GM23338 (cell line): Measurements from ENCODE around the gene SHISA7. TPM values are rescaled to one million over a fixed set of nuclear protein-coding genes. Genes with fewer than 3 reads are reported as not detected.

Experiments
- ATAC-seq: fragments of 200-7000 bp; cut with Tn5 transposase; 3 replicates; pipeline ENCODE4 v1.9.1; 2020
- DNase-seq: peaks from one replicate; pipeline ENCODE4 v3.0.0-alpha.2; 2015; ENCODE audit warnings: low spot score
- H2AFZ ChIP-seq: fragments of 200-600 bp; sonication (generic); 2 replicates; pipeline ENCODE4 v1.8.0; 2016; ENCODE audit warnings: antibody characterized with exemption, mild to moderate bottlenecking, moderate library complexity
- H3F3A ChIP-seq: fragments of 200-600 bp; sonication (generic); replicated peaks from 2 replicates; pipeline ENCODE4 v1.8.0; 2017; ENCODE audit warnings: antibody characterized with exemption, mixed run types, low read depth
- H3K27ac ChIP-seq: fragments of 200-600 bp; sonication (generic); 2 replicates; pipeline ENCODE4 v1.6.1; 2016; ENCODE audit warnings: low read depth
- H3K27me3 ChIP-seq: fragments of 200-600 bp; sonication (generic); 2 replicates; pipeline ENCODE4 v1.8.0; 2016; ENCODE audit warnings: mild to moderate bottlenecking, mixed run types, moderate library complexity; ENCODE audit not compliant: insufficient read depth
- H3K36me3 ChIP-seq: fragments of 200-600 bp; sonication (generic); 2 replicates; pipeline ENCODE4 v1.8.0; 2016; ENCODE audit warnings: mild to moderate bottlenecking; ENCODE audit not compliant: insufficient read depth
- H3K4me1 ChIP-seq: fragments of 200-600 bp; sonication (generic); 2 replicates; pipeline ENCODE4 v1.8.0; 2016; ENCODE audit warnings: mild to moderate bottlenecking, moderate library complexity; ENCODE audit not compliant: insufficient read depth
- H3K4me2 ChIP-seq: fragments of 200-600 bp; sonication (generic); 2 replicates; pipeline ENCODE4 v1.7.1; 2017; ENCODE audit warnings: mixed run types
- H3K4me3 ChIP-seq: fragments of 200-600 bp; sonication (generic); 2 replicates; pipeline ENCODE4 v1.6.1; 2016; ENCODE audit warnings: mixed run types
- H3K79me2 ChIP-seq: fragments of 200-600 bp; sonication (generic); replicated peaks from 2 replicates; pipeline ENCODE4 v1.8.0; 2017; ENCODE audit warnings: mild to moderate bottlenecking; ENCODE audit not compliant: insufficient read depth
- H3K9me2 ChIP-seq: fragments of 200-600 bp; sonication (generic); 2 replicates; pipeline ENCODE4 v1.8.0; 2017; ENCODE audit not compliant: insufficient read depth
- H4K20me1 ChIP-seq: fragments of 200-600 bp; sonication (generic); replicated peaks from 2 replicates; pipeline ENCODE4 v1.8.0; 2017; ENCODE audit warnings: mild to moderate bottlenecking; ENCODE audit not compliant: insufficient read depth
- H3K27ac Mint-ChIP-seq: 2 replicates; pipeline ENCODE4 v1.8.0; 2020; ENCODE audit warnings: inconsistent platforms, mild to moderate bottlenecking, moderate library complexity, mixed read lengths
- H3K27me3 Mint-ChIP-seq: 3 replicates; pipeline ENCODE4 v1.8.0; 2022; ENCODE audit warnings: low read depth, mild to moderate bottlenecking, moderate library complexity, mixed read lengths, inconsistent platforms; ENCODE audit not compliant: insufficient read depth, poor library complexity
- H3K36me3 Mint-ChIP-seq: 3 replicates; pipeline ENCODE4 v1.8.0; 2021; ENCODE audit warnings: low read depth, mild to moderate bottlenecking, inconsistent platforms, moderate library complexity, mixed read lengths
- H3K4me1 Mint-ChIP-seq: 3 replicates; pipeline ENCODE4 v1.8.0; 2020; ENCODE audit warnings: mild to moderate bottlenecking, inconsistent platforms, mixed read lengths
- H3K4me3 Mint-ChIP-seq: 3 replicates; pipeline ENCODE4 v1.8.0; 2021; ENCODE audit warnings: moderate library complexity, mild to moderate bottlenecking, inconsistent platforms, mixed read lengths
- H3K9me3 Mint-ChIP-seq: 3 replicates; pipeline ENCODE4 v1.8.0; 2020; ENCODE audit warnings: moderate library complexity, mild to moderate bottlenecking, inconsistent platforms, mixed read lengths
- CREB1 ChIP-seq: fragments of 250-450 bp; sonication (Bioruptor Pico); IDR thresholded peaks from 2 replicates; pipeline ENCODE4 v1.5.0; 2020; ENCODE audit warnings: low read depth, mild to moderate bottlenecking, moderate library complexity
- CTCF ChIP-seq, 2 experiments: fragments of 200-600 bp in 1 of 2; sonication (generic) in 1 of 2; conservative IDR thresholded peaks; 2 replicates each; pipeline versions ENCODE4 v1.5.1 to v1.6.1; 2016 to 2017; ENCODE audit warnings: antibody characterized with exemption in 2 of 2, low read depth in 2 of 2, mild to moderate bottlenecking in 2 of 2, moderate library complexity in 1 of 2
- ETS1 ChIP-seq: IDR thresholded peaks from 2 replicates; pipeline ENCODE4 v1.6.1; 2016; ENCODE audit warnings: antibody characterized with exemption
- EZH2 ChIP-seq: fragments of 200-600 bp; sonication (generic); IDR thresholded peaks from one replicate; pipeline ENCODE4 v1.8.0; 2017; ENCODE audit warnings: antibody characterized with exemption, mild to moderate bottlenecking, low read depth; ENCODE audit not compliant: unreplicated experiment
- EZH2phosphoT487 ChIP-seq: fragments of 200-600 bp; sonication (generic); IDR thresholded peaks from one replicate; pipeline ENCODE4 v1.8.1; 2018; ENCODE audit warnings: antibody characterized with exemption; ENCODE audit not compliant: unreplicated experiment
- JUNB ChIP-seq: IDR thresholded peaks from one replicate; pipeline ENCODE4 v1.6.1; 2016; ENCODE audit warnings: antibody characterized with exemption; ENCODE audit not compliant: unreplicated experiment
- POLR2AphosphoS5 ChIP-seq: IDR thresholded peaks from 2 replicates; pipeline ENCODE4 v1.6.1; 2016; ENCODE audit warnings: antibody characterized with exemption, low read depth
- STAT1 ChIP-seq: IDR thresholded peaks from one replicate; pipeline ENCODE4 v1.6.1; 2016; ENCODE audit warnings: antibody characterized with exemption; ENCODE audit not compliant: unreplicated experiment
- ZNF114 ChIP-seq: fragments of 250-450 bp; sonication (Bioruptor Pico); IDR thresholded peaks from 2 replicates; pipeline ENCODE4 v1.5.0; 2020; ENCODE audit warnings: mild to moderate bottlenecking, moderate library complexity
- ZNF331 ChIP-seq: fragments of 250-450 bp; sonication (Bioruptor Pico); IDR thresholded peaks from 2 replicates; pipeline ENCODE4 v1.5.0; 2020; ENCODE audit warnings: low read depth, mild to moderate bottlenecking, moderate library complexity
- ZNF462 ChIP-seq: fragments of 250-450 bp; sonication (Bioruptor Pico); IDR thresholded peaks from 2 replicates; pipeline ENCODE4 v1.5.0; 2020; ENCODE audit warnings: mild to moderate bottlenecking, moderate library complexity
- polyA plus RNA-seq: library from polyadenylated mRNA; unstranded; fragments of >200 nt; fragmentation: Nextera tagmentation; extraction: Ambion mirVana; gene quantifications from 2 replicates; pipeline ENCODE4 v1.2.1, GENCODE V29; 2016
- total RNA-seq: library from RNA; depleted of rRNA; stranded (reverse); fragments of >200 nt; shearing (Covaris generic); gene quantifications from 2 replicates; pipeline ENCODE4 v1.2.3, GENCODE V29; 2014

SHISA7 gene
- total and polyA plus RNA-seq, 2 experiments from 2014 or later: 0.32 to 1.4 TPM

- no peak overlapping the region for H3K4me3 ChIP-seq
- peaks cover 62% of the 10 kb centered on the region for H3K27me3 Mint-ChIP-seq
- no peak overlapping the region for H3K4me2 ChIP-seq
- H3K4me1 ChIP-seq: peaks cover 12% of the 10 kb centered on the region; the same call in 1 of the 2 replicates
- ATAC-seq: no peak
- no peak overlapping the region for H3K27ac Mint-ChIP-seq
- no peak for DNase-seq
- no peaks in the 10 kb centered on the region for H3K9me2 ChIP-seq
- peaks cover 22% of the 10 kb centered on the region for H3K4me1 Mint-ChIP-seq
- peaks cover 14% of the 10 kb centered on the region for H3F3A ChIP-seq
- no peaks in the 10 kb centered on the region for H4K20me1 ChIP-seq
- no peaks in the 10 kb centered on the region; the same call in 2 of the 3 replicates for H3K36me3 Mint-ChIP-seq
- H3K36me3 ChIP-seq: no peaks in the 10 kb centered on the region
- H3K27me3 ChIP-seq: peaks cover 88% of the 10 kb centered on the region
- TF ChIP-seq STAT1: no peak
- TF ChIP-seq ZNF114 (CRISPR knock-in tag): no peak
- no peak for TF ChIP-seq JUNB
- TF ChIP-seq EZH2: no peak
- TF ChIP-seq ETS1: no peak
- TF ChIP-seq ZNF462: no peak
- no peak for TF ChIP-seq CREB1 (CRISPR knock-in tag)
- TF ChIP-seq ZNF331 (CRISPR knock-in tag): no peak
- no peak for TF ChIP-seq CTCF (conservative IDR thresholded peaks at IDR 0.05; ENCODE audit: low read depth in 2 of 2)
- TF ChIP-seq POLR2AphosphoS5: no peak
- no peak for TF ChIP-seq EZH2phosphoT487
- H3K27ac ChIP-seq: no peak overlapping the region
- no peak overlapping the region for H2AFZ ChIP-seq
- no peaks in the 10 kb centered on the region; the same call in none of the 3 replicates for H3K9me3 Mint-ChIP-seq
- no peaks in the 10 kb centered on the region for H3K79me2 ChIP-seq
- H3K4me3 Mint-ChIP-seq: no peak overlapping the region; the same call in 2 of the 3 replicates
Measured at GRCh38 chr19:55444646-55445045, 1.5 kb upstream of the SHISA7 start.
